ENCODE data around the gene ZFP92. TPM values are rescaled to one million over a fixed set of nuclear protein-coding genes. Genes with fewer than 3 reads are reported as not detected.

Gene ZFP92
- total RNA-seq, 4 donors from 2014 or later, result 0.26 to 0.38 (median 0.30) TPM; not detected in 1

GRCh38 chrX:153420851-153421599, 9.8 kb downstream of the ZFP92 start:
- TF ChIP-seq CTCF (IDR thresholded peaks at IDR 0.05) (no peak), EP300 (IDR thresholded peaks at IDR 0.05) (no peak), POLR2A (IDR thresholded peaks at IDR 0.05) (no peak), POLR2AphosphoS5 (IDR thresholded peaks at IDR 0.05) (no peak)
- DNase-seq (ENCODE audit: low spot score in 2 of 2), result peak in 1 of 2 donors; percentile 42
- no peaks in the 10 kb centered on the region for H3K27me3 ChIP-seq
- no peak overlapping the region for H3K27ac ChIP-seq
- 77% methylated on average over 24 of the region's 91 CpGs for WGBS
- H3K4me1 ChIP-seq, result no peaks in the 10 kb centered on the region
- H3K36me3 ChIP-seq, result no peaks in the 10 kb centered on the region
- H3K9me3 ChIP-seq, result no peaks in the 10 kb centered on the region
- no peak overlapping the region for H3K4me3 ChIP-seq

GRCh38 chrX:153421856-153422255, 10.6 kb downstream of the ZFP92 start:
- Histone ChIP-seq H3K36me3 (no peaks in the 10 kb centered on the region), H3K4me1 (no peaks in the 10 kb centered on the region), H3K27ac (no peak overlapping the region), H3K9me3 (no peaks in the 10 kb centered on the region), H3K4me3 (no peak overlapping the region), H3K27me3 (no peaks in the 10 kb centered on the region)
- TF ChIP-seq POLR2A (IDR thresholded peaks at IDR 0.05) (no peak), EP300 (IDR thresholded peaks at IDR 0.05) (no peak), CTCF (IDR thresholded peaks at IDR 0.05) (no peak), POLR2AphosphoS5 (IDR thresholded peaks at IDR 0.05) (no peak)
- peak in 1 of 2 donors; percentile 29 for DNase-seq (ENCODE audit: low spot score in 2 of 2)
- WGBS, result 97% methylated on average over 15 of the region's 18 CpGs

GRCh38 chrX:153423652-153424051, 12.4 kb downstream of the ZFP92 start:
- TF ChIP-seq POLR2AphosphoS5 (IDR thresholded peaks at IDR 0.05) (no peak), POLR2A (IDR thresholded peaks at IDR 0.05) (no peak), EP300 (IDR thresholded peaks at IDR 0.05) (no peak), CTCF (IDR thresholded peaks at IDR 0.05) (no peak)
- Histone ChIP-seq H3K27ac (no peak overlapping the region), H3K27me3 (no peaks in the 10 kb centered on the region), H3K36me3 (no peaks in the 10 kb centered on the region), H3K4me1 (no peaks in the 10 kb centered on the region), H3K9me3 (no peaks in the 10 kb centered on the region), H3K4me3 (no peak overlapping the region)
- no peak for DNase-seq (ENCODE audit: low spot score in 2 of 2)
- WGBS, result 79% methylated on average over 8 of the region's 8 CpGs

- no peaks in the 10 kb centered on the region for H3K4me1 ChIP-seq
- no peak overlapping the region for H3K27ac ChIP-seq
- H3K27me3 ChIP-seq, result no peaks in the 10 kb centered on the region
- TF ChIP-seq CTCF (IDR thresholded peaks at IDR 0.05) (no peak), EP300 (IDR thresholded peaks at IDR 0.05) (no peak), POLR2AphosphoS5 (IDR thresholded peaks at IDR 0.05) (no peak), POLR2A (IDR thresholded peaks at IDR 0.05) (no peak)
- no peak overlapping the region for H3K4me3 ChIP-seq
- no peaks in the 10 kb centered on the region for H3K36me3 ChIP-seq
- WGBS, result 66% methylated on average over 3 of the region's 3 CpGs
- no peaks in the 10 kb centered on the region for H3K9me3 ChIP-seq
- no peak for DNase-seq (ENCODE audit: low spot score in 2 of 2)
Observed at GRCh38 chrX:153426204-153426603, 14.9 kb downstream of the ZFP92 start.

- no peak overlapping the region for H3K4me3 ChIP-seq
- TF ChIP-seq POLR2AphosphoS5 (IDR thresholded peaks at IDR 0.05), result no peak
- TF ChIP-seq EP300 (IDR thresholded peaks at IDR 0.05), result no peak
- TF ChIP-seq CTCF (IDR thresholded peaks at IDR 0.05), result no peak
- TF ChIP-seq POLR2A (IDR thresholded peaks at IDR 0.05), result no peak
- no peaks in the 10 kb centered on the region for H3K27me3 ChIP-seq
- DNase-seq (ENCODE audit: low spot score in 2 of 2), result peak in 1 of 2 donors; percentile 9
- no peaks in the 10 kb centered on the region for H3K36me3 ChIP-seq
- WGBS, result 88% methylated on average over 6 of the region's 6 CpGs
- no peaks in the 10 kb centered on the region for H3K9me3 ChIP-seq
- H3K4me1 ChIP-seq, result no peaks in the 10 kb centered on the region
- no peak overlapping the region for H3K27ac ChIP-seq
Observed at GRCh38 chrX:153430796-153431195, 19.5 kb downstream of the ZFP92 start.
